HG02610 (cell line): Measurements from ENCODE around the gene CPT2.
"Not testable (repeated sequence)": the region's sequence is repeated elsewhere in the genome, so short reads cannot be mapped to it uniquely, and the experiment has no call there.

ENCODE experiments used
- ATAC-seq: cut with Tn5 transposase; IDR thresholded peaks from one replicate; pipeline ENCODE4 v1.9.1; 2021; ENCODE audit warnings: mild to moderate bottlenecking, moderate library complexity; ENCODE audit not compliant: unreplicated experiment

The CPT2 gene

DNA sequence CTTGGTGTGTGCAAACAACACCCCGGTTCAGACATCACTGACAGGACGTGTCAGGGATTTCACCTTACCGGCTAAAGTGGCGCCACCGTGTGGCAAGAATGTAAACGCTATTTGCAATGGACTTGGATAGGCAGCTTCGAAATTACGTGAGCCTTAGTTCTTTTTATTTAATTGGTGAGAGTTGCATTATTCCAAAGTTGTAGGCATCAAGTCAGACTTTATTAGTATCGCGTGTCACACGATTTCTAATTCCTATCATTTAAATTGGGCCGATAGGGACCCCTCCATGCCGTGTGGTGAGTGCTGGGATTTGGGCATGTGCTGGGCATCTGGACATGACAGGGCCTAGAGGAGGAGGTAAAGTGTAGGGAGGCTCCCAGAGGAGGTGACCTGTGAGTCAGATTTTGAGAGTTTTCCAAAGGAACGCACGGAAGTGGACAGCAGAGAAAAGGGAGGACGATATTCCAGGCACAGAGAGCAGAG is 14.5 kb upstream of the CPT2 start:
- peak; percentile 54 for ATAC-seq

DNA sequence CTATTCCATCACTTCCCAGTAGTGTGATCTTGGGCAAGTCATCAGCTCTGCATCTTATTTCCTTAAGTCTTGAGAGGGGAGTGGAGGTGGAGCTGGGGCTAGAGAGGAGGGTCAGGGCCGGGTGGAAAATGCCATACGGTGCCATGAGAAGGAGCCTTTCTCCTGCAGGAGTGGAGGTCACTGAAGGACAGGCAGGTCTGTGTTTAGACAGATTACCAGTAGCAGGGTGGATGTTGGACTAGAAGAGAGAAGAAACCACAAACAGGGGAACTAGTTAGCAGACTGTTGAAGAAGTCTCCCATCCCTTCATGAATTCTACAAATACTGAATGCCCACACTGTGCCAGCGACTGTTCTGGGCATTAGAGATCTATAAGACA is 13.9 kb upstream of the CPT2 start:
- no peak for ATAC-seq

DNA sequence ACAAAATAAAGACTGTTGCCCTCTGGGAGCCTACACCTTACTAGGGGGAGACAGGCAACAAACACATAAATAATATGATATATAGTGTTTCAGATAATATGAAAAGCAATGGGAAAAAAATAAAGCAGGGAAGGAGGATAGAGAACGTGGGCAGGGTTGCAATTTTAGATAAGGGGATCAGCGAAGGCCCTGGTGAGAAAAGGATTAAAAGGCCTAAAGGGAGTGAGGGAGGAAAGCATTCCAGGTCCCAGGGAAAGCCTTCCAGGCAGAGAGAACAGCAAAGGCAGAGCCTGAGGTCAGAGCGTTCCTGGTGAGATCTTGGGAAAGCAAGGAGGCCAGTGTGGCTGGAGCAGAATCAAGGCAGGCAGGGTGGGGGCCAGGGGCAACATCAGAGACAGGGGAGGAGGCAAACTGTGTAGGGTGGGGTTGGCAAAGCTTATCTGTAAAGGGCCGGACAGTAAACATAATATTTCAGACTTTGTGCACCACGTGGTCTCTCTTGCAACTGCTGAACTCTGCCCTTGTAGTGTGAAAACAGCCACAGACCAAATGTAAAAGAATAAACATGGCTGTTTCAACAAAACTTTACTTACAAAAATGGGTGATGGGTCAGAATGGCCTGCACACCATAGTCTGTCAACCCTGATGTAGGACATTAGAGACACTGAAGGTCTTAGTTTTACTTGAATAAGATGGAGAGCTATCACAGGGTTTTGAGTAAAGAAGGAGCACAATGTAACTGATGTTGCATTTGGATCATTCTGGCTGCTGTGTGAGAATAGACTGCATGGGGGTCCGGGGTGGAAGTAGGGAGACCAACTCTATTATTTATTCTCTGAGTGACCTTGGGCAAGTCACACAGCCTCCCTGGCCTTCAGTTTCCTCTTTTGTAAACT is 13.3 kb upstream of the CPT2 start:
- no peak for ATAC-seq

DNA sequence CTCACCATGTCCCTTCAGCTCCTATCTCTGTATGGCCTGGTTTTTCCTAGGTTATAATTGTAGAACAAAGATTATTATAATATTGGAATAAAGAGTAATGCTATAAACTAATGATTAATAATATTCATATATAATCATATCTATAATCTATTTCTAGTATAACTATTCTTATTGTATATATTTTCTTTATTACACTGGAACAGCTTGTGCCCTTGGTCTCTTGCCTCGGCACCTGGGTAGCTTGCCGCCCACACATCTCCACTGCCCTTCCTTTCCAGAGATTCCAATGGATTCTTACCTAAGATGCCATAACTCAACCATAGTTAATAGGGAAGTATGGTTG is 10.7 kb upstream of the CPT2 start:
- not testable (repeated sequence) for ATAC-seq

DNA sequence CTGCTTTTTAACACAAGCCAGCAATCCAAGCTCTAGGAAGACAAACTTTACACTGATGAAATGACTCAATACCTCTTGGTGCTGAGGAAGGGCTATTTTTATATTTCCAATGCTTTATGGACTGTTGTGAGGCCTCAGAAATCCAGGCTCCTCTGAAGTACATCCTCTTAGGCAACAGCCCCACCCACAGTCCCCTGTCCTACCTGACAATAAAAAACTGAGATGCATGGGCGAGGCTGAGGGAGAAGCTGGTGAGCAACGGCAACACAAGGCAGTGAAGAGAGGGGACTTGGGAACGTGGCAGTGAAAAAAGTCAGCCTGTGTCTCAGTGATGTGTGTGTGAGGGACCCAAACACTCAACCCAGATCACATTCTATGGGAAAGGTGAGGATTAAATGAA is 10.1 kb upstream of the CPT2 start:
- ATAC-seq: no peak

DNA sequence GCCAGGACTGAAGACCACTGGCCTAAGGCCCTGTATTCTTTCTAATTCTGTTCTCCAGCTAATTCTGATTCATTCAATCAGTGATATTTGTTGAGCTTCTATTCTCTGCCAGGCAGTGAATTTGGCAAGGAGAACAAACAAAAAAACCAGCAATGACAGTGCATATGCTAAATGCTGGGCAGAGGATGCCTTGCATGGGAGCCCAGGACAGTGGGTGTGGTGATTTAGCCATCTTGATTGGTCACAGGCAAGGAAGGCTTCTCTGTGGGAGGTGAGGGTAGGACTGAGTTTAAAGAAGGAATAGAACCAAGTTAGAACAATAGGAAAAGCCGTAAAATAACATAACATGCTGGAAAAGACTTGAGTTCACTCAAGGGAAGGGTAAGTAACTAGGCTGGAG is 9.2 kb upstream of the CPT2 start:
- no peak for ATAC-seq

DNA sequence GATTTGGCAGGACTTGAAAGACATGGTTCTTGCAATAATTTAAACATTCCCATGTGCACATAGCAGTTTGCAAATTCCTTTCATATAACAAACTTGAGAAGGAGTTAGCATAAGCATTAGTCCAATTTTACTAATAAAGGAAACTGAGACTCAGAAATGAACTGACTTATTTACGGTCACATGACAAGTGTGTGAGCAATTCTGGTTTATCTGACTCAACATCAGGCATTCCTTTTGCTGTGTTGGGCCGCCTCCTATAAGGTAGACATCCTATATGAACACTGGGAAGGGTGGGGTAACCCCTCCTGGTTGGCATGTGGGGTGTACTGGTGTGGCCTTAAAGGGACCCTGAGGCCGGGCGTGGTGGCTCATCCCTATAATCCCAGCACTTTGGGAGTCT is 8.5 kb upstream of the CPT2 start:
- no peak for ATAC-seq

DNA sequence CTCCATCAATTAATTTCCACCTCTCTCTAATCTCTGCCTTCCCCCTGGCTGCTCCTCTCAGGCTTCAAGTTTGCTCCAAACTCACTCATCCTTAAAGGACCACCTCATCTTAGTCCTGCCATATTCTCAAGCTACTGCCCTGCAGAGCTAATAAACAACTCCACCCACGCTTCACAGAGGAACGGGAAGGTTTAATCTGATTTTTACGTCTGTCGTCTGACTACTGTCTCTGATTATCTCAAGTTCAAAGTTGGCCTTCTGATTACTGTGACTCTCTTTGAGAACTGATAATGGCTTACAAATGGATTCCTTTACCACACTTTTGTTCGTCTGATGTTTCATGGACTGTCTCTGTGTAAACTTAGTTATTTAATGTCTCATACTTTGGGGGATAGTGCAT is 7.6 kb upstream of the CPT2 start:
- no peak for ATAC-seq

DNA sequence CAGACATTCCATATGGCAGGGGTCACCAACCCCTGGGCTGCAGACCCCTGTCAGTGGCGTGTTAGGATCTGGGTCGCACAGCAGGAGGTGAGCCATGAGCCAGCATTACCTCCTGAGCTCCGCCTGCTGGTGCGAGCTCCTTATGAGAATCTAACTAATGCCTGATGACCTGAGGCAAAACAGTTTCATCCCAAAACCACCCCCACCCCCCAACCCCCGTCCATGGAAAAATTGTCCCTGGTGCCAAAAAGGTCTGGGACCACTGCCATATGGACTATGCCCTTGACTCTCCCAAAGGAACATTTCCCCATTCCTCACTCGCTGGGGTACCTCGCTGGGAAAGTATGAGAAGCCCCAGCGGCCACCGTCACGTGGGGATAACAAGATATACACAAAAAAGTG is 6.4 kb upstream of the CPT2 start:
- ATAC-seq: no peak

DNA sequence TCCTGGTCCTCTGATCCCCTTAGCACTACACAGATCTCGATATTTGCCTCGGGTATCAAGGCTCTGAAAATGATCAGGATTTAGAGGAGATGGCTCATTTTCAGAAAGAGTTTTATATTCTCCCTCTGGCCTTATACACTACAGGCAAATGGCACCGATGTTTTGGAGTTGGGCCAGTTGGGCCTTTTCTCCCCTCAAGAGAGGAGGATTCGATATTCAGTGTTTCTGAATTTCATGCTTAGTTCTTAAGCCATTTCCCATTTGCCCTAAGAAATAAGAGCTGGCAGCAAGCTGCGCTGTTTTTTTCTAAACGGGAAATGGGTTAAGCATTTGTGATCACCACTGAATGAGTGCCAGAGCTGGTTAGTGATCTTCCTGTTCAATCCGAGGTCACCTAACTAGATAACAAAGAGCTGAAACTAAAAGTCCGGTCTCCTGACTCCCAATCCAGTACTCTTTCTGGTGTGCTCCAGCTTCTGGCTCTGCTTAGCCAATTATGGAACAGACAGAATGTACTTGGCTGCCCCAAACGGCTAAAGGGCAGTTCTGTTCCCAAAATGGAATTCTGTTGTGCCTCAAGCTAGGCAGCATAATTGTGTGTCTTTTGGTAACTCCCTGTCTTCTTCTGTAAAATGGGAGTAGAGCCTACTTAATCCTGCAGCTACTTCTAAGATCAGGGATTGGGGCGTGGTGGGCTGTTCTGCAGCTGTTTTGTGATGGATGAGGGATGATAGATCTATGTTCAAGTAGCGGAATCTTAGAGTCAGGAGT is 1.2 kb upstream of the CPT2 start:
- no peak for ATAC-seq

DNA sequence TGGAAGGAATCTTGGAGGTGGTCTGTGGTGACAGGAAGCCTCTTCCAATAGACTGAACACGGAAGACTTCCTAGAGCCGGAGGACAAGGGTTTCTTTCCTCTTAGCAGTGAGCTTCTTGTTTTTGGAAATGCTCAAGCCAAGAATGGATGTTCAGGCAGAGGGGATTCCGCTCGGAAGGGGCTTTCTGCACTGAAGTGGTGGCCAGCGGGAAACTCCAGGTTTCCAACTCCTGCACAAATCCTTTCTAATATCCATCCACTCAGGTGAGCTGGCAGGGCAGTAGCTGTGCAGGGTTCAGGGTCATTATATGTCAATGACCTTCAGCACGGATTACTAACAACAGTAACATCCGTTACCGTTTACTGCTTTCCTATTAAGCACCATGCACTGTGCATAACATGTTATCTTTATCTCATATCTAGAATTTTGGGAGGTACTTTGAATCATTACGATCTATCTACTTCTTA is 573 bp upstream of the CPT2 start:
- no peak for ATAC-seq

DNA sequence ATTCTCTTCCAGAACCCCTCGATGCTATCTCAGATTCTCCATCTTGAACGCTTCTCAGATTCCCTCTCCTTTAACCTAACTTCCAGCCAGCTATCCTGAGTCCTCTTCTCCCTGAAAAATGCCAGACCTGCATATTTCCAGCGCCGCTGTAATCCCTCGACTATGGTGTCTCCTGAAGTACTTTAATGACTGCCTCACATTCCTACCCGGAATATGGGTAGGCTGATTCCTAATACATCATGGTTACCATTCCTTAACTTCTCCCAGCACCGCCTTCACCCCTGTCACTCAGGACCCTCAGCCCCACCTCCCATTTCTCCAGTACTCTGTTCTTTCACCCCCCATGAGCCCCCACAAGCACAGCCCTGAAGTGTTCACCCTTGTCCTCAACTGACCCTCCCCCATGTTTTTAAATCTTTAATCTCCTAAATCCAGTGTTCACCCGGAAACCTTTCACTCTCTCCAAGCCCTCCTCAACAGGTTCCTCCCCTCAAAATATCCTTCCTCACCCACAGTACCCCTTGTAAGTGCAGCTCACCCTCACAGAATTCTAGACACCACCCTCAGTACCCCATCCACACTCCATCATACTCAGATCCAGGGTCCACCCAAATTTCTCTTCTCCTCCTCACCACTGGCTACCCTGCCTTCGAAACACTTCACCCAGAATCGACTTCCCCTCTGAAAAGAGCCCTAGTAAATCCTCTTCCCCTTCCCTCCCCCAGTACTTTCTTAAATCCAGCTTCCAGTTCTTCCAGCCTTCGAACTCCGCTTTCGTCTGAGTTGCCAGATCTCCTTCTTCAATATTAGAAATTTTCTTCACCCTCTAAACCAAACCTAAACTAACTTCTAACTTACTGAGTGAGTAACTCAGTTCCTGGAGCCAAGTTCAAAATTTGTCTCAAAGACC is 922 bp downstream of the CPT2 start:
- no peak for ATAC-seq

DNA sequence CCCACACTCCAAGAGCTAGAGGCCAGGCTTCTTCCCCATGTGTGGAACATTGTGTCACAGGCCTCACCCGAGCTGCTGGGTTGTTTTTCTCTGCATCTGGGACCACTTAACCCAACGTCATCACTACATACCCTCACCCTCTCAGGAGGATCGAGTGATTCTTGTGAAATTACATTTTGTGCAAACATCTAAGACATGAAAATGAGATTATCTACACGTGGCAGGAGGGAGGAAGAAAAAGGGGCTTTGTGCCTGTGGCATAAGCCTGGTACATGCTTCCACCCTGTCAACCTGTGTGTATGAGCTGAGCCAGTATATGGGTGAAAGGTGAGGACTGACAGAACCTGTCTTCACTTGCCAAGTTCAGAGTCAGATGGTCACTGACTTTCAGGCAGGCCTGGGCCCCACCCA is 1.6 kb downstream of the CPT2 start:
- no peak for ATAC-seq

DNA sequence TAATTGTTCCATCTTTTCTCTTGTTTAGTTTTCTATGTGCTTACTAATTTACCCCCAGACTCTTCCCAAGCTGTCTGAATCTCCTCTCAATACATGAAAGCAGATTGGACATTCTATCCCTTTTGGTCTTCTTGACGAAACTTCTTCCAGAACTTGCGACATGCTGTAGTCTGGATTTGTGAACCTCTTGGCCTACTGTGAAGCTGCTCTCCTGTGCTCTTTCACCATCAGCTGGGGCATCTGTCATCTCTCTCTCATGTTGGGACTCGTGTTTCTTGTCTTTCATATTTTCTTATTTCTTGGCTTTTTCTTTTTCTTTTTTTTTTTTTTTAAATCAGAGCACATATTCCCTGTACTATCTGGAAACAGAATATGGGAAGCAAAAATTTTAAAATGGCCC is 6.8 kb downstream of the CPT2 start:
- ATAC-seq: no peak

DNA sequence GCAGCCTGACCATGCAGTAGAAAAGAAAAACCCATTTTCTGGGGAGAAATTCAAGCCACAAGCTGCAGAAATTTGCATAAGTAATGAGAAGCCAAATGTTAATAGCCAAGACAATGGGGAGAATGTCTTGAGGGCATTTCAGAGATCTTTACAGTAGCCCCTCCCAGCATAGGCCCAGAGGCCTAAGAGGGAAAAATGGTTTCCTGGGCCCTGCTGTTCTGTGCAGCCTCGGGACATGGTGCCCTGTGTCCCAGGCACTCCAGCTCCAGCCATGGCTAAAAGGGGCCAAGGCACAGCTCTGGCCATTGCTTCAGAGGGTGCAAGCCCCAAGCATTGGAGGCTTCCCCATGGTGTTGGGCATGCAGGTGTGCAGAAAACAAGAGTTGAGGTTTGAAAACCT is 8.9 kb downstream of the CPT2 start:
- ATAC-seq: not testable (repeated sequence)

DNA sequence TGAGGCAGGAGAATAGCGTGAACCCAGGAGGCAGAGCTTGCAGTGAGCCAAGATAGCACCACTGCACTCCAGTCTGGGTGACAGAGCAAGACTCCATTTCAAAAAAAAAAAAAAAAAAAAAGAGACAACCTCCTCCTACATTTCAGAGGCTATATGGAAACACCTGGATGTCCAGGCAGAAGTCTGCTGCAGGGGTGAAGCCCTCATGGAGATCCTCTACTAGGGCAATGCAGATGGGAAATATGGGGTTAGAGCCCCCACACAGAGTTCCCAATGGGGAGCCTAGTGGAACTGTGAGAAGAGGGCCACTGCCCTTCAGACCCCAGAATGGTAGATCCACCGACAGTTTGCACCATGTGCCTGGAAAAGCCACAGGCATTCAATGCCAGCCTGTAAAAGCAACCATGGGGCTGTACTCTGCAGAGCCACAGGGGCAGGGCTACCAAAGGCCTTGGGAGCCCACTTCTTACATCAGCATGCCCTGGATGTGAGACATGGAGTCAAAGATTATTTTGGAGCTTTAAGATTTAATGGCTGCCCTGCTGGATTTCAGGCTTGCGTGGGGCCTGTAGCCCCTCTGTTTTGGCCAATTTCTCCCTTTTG is 9.6 kb downstream of the CPT2 start:
- ATAC-seq: not testable (repeated sequence)

DNA sequence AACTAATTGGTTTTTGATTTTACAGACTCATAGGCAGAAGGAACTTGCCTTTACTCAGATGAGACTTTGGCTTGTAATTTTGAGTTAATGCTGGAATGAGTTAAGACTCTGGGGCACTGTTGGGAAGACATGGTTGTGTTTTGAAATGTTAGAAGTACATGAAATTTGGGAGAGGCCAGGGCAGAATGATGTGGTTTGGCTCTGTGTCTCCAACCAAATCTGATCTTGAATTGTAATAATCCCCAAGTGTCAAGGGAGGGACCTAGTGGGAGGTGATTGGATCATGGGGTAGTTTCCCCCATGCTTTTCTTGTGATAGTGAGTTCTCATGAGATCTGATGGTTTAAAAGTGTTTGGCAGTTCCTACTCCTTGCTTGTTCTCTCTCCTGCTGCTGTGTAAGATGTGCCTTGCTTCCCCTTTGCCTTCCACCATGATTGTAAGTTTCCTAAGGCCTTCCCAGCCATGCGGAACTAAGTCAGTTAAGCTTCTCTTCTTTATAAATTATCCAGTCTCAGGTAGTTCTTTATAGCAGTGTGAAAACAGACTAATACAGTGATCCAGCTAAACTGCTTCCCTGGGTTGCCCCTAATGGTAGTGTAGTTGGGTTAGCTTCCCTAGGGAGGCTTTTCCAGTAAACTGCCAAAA is 10.2 kb downstream of the CPT2 start:
- no peak for ATAC-seq

DNA sequence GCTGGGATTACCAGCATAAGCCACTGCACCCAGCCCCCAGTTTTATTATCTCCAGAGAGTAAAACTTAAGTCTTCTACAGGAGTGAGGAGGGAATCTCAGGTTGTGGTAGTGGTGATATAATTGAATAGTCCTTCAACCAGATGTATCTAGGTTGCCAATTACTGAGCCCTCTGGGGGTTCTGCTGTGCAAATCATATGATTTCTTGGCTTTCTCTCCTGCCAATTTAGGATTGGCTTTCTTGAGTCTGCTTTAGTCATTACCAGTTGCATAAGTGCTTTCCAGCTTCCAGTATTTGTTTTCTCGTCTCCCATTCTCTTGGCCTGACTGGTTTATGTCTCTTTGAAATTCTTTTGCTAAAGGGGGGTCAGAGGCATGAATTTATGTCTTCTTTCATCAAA is 11.1 kb downstream of the CPT2 start:
- no peak for ATAC-seq

DNA sequence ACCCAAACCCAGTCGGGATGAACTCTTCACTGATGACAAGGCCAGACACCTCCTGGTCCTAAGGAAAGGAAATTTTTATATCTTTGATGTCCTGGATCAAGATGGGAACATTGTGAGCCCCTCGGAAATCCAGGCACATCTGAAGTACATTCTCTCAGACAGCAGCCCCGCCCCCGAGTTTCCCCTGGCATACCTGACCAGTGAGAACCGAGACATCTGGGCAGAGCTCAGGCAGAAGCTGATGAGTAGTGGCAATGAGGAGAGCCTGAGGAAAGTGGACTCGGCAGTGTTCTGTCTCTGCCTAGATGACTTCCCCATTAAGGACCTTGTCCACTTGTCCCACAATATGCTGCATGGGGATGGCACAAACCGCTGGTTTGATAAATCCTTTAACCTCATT is 13.7 kb downstream of the CPT2 start:
- no peak for ATAC-seq

DNA sequence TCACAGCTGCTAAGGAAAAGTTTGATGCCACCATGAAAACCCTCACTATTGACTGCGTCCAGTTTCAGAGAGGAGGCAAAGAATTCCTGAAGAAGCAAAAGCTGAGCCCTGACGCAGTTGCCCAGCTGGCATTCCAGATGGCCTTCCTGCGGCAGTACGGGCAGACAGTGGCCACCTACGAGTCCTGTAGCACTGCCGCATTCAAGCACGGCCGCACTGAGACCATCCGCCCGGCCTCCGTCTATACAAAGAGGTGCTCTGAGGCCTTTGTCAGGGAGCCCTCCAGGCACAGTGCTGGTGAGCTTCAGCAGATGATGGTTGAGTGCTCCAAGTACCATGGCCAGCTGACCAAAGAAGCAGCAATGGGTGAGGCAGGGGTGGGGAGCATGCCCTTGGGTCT is 14.3 kb downstream of the CPT2 start:
- ATAC-seq: no peak
